ENCODE results near the gene MS4A18.
"Not testable (repeated sequence)": the region's sequence is repeated elsewhere in the genome, so short reads cannot be mapped to it uniquely, and the experiment has no call there.

MS4A18 gene

DNA sequence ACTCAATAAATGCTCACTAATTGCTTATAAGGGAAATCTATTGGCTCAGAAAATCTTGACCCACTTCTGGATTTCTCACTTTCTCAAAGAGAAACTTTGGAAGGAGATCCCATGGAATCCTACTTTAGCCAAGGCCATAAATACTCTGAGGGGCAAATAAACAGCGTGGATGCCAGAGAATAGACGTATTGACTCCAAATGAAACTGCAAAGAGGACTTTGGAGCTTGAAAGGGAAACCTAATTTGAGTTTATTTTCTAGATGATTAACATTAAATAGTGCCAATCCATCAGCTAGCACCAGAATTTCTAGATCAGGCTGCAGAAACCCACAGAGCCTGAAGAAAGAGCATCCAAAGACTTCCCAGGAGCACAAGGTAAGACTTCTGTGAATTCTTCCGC lies at the start of gene MS4A18:
TSS of gene MS4A18 (plus strand) at position 301 of the 400 bp plus-strand sequence.
- no peak for ATAC-seq

DNA sequence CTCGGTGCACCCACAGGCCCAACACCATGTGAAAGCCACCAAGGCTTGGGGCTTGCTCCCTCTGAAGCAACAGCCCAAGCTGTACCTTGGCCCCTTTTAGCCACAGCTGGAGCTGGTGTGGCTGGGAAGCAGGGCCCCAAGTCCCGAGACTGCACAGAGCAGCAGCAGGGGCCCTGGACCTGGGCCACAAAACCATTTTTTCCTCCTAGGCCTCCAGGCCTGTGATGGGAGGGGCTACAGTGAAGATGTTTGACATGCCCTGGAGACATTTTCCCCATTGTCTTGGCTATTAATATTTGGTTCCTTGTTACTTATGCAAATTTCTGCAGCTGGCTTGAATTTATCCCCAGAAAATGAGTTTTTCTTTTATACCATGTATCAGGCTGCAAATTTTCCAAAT lies 46.3 kb upstream of the MS4A18 start:
- not testable (repeated sequence) for ATAC-seq

DNA sequence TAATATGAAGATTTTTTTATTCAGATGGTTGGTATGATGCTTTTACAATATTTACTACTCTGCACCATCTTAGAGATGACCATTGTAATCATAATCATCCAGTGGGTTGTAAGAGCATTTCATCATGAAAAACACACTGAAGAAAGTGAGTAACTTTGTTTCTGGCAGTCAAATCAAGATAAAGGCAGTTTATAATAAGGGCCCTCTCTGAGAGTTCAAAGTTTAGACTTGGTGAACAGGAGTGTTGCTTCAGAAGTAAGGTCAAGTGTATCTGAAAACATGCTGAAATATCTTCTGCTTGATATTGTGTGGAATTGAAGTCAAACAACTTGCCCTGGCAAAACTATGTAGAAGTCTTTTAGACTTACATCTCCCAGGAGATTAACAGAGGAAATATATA lies 44.6 kb upstream of the MS4A18 start:
- no peak for ATAC-seq

DNA sequence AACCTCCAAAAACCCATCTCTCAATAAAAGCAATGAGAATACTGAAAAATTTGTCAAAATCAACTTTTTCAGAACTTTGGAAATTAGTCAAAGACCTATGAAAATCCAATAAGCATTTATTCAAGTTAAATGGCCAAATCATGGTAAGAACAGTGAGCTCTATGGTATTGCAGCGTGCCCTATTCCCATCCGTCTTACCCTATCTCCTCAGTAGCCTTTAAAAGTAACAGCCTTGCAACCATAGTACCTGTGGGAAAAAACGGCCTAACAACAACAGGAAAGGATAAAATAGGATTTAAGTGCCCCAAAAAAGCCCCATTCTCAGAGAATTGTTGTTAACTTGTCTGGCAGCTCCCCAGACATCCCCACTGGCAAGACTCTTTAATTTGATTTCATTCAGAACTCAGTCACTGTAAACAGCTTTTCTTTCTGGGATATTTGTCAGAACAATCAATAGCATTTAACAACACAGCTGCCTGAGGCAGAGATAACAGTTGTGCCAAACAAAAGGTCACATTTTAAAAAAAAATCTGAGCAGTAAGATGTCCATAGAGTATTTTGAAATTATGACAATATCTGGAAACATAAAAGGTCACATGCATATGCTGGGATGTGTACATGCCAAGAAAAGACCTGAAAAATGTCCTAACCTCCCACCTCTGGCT lies 43.9 kb upstream of the MS4A18 start:
- ATAC-seq: no peak

DNA sequence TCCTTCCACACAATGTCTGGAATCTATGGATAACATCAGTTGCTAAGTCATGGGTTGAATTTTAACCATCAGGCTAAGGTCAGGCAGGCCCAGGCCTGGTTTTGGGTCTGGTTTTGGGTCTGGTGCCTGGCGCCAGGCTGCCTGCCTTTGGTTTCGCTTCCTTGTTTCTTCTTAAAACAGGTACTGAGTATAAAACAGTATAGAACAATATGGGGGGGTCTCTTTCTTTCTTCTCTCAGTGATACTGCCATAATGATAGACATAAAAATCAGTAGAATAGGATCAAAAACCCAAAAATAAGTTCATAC lies 40.0 kb upstream of the MS4A18 start:
- not testable (repeated sequence) for ATAC-seq

DNA sequence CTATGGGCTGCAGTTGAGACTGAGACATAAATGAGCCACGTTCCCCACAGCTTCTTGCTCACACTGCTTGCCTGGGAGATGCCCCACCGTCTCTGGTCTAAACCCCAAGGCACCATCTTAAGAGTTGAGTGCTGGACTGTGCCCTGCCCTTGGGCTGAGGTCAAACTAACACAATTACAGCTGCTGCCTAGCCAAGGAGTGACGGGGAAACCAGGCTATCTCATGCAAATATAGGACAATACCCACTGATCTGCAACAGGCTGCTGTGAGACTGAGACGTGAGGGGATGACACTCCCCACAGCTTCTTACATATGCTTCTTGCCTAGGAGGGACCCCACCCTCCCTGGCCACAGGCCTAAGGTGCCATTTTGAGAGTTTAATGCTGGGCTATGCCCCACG lies 32.9 kb upstream of the MS4A18 start:
- no peak for ATAC-seq

DNA sequence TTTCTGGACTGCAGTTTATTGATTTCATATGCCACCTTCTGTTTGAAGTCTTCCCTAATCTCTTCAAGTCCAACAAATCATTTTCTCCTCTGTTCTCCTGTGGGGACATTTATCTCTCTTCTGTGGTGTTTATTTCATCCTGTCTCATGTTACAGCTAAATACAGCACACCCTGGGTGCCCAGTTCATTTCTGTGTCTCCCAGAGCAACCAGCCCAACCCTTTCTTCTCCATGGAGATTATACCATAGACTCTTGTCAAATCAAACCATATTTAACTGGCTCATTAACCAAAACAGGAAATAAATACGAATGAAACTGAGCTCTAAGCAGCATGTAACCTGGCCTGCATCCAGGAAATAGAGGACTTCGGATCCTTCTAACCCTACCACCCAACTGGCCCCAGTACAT lies 25.2 kb upstream of the MS4A18 start, which contains the start of gene MS4A8:
TSS of gene MS4A8 (plus strand) at position 329 of the 408 bp plus-strand sequence. CDS start 1,249 bp downstream, outside the sequence.
- ATAC-seq: no peak

DNA sequence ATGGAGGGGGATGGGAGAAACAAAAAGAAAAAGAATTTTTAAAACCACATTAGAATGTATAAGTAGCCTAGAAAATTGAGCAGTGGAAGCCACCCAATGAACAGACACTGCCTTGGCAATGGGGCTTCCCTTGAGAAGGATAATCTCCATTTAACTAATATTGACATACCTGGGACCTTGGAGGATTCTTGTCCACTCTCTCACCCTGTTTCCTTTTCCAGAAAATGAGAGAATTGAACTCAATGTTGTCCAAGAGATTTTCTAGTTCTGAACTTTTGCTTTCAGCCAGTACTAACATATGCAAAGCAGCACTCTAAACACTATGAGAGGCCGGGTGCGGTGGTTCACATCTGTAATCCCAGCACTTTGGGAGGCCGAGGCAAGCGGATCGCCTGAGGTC lies 24.6 kb upstream of the MS4A18 start:
- no peak for ATAC-seq

DNA sequence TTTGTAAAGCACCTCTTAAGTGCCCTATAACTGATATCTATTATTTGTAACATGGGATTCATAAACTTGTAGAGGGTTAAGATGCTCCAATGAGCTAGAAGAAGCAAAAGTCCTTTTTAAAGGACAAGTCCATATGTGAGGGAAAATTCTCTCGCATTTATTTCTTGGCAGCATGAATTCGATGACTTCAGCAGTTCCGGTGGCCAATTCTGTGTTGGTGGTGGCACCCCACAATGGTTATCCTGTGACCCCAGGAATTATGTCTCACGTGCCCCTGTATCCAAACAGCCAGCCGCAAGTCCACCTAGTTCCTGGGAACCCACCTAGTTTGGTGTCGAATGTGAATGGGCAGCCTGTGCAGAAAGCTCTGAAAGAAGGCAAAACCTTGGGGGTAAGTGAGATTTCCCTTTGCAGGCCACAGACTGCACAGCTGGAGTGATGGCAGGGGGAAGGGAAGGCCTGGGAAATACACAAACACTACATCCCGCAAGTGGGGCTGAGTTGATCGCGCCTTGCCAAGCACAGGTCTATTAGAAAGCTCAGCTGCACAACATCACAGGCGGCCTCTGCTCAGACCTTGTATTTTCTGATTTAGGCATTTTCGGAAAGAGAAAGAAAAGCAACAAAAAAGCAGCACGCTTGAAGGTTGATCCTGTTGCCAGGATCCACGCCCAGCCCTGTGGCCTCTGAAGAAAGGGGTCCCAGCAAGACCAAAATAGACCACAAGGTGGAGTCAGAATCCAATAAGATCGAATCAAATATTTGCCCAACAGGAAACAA lies 23.6 kb upstream of the MS4A18 start:
- ATAC-seq: no peak

DNA sequence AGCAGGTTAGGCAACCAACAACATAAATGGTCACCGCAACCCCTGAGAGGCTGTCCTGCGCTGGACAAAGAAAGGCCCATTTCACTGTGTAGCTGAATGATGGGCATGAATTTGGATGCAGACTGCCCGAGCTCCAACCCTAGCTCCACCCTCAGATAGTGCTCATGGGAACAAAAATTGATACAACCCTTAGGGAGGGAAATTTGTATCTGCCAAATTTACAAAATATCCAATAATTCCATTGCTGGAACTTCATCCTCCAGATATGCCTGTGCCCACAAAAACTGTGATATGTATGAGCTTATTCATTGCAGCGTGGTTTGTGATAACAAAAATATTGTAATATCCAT lies 23.1 kb upstream of the MS4A18 start:
- ATAC-seq: no peak

DNA sequence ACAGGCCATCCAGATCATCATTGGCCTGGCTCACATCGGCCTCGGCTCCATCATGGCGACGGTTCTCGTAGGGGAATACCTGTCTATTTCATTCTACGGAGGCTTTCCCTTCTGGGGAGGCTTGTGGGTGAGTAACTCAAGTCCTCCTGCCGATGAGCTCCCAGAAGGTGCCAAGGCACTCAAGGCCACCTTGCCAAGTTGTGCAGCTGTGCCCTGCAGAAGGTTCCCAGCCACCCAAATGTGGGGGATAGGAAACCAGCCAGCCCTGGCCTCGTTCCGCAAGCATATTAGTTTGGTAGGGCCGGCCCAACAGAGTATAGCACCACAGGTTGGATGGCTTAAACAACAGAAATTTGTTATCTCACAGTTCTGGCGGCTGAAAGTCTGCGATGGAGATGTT lies 21.1 kb upstream of the MS4A18 start:
- ATAC-seq: no peak

DNA sequence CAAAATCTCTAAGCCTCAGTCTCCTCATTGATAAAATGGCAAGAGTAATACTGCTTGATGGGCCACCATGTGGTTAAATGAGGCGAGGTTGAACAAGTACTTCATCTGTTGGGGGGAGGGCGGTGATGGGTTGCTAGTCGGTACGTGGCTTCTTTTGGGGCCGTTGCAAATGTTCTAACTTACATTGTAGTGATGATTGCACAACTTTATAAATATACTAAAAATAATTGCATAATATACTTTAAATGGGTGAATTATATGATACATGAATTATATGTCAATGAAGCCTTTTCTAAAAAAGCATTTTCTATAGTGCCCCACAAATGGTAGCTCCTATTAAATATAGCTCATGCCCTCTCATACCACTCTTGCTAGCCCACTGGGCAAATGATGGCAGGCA lies 18.6 kb upstream of the MS4A18 start:
- ATAC-seq: no peak

DNA sequence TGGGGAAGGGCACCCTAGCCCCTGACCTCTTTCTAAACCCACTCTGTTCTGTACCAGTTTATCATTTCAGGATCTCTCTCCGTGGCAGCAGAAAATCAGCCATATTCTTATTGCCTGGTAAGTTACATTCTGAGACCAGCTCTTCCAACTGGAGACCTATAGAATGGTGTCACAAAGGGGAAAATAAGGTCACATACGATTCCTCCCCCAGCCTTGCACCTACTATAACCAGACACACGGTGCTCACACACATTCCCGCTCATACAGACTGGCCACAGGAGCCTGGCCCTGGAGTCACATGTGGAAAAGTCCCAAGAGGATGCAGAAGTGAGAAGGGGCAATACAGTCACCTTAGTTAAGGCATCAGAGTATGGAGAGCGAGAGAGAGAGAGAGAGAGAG lies 17.6 kb upstream of the MS4A18 start:
- ATAC-seq: no peak

DNA sequence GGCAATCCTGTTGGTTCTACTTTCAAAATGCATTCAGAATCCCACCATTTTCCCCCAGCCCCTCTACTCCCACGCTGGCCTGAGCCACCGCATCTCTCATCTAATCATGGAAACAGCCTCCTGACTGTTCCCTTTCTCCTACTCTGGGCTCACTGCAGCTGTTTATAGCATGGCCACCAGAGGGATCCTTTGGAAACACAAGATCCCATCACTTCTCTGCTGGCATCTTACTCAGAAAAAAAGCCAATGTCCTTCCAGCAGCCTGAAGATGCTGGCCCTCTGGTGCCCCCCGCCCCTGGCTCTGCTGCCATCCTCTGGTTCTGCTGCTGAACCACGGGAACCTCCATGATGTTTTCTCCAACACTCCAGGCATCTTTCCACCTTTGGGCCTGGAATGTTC lies 14.0 kb upstream of the MS4A18 start:
- no peak for ATAC-seq

DNA sequence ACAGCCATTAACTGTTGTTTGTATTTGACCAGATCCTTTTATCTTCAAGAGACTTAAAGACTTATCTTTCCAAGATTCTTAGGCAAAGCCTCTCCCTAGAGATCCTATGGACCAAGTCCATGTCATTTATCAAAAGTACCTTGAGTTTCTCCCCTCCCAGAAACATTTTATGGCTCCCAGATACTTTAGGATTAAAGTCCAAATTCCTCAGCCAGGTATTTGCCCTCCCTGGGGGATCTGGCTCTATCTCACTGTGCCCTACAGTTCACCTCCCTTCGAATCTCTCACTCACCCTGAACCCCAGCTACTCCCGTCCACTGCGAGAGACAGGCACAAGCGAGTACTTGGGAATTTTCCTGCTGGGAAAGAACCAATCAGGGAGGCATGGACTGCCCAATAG lies 13.2 kb upstream of the MS4A18 start:
- no peak for ATAC-seq

DNA sequence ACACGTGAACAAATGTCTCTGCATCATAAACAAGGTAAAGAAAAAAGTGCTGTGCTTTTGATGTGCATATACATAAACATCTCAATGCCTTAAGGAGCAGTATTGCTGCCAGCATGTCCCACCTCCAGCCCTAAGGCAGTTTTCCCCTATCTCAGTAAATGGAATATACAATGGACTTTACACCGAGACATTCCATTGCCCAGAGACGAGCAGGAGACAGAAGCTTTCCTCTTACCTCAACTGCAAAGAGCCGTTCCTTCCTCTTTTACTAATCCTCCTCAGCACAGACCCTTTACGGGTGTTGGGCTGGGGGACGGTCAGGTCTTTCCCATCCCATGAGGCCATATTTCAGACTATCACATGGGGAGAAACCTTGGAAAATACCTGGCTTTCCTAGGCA lies 11.1 kb upstream of the MS4A18 start:
- ATAC-seq: not testable (repeated sequence)

DNA sequence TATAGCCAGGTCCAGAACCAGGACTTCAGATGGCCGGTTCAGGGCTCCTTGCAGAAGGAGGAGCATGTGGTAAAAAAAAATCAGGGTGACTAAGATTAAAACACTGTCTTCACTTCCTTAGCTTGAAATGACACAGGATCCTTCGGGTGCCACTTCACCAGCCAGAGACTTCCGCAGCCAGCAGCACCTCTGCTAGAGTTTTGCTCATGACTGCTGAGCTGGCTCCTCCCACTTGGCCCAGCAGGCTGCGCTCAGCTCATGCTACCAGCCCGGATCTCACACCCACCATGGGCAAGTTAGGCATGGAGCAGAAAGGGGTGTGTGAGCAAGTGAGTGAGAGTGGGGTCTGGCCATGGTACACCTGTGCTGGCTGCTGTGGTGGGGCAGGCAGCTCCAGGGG lies 6.6 kb upstream of the MS4A18 start:
- peak in 1 of 2 donors; percentile 33 for ATAC-seq

DNA sequence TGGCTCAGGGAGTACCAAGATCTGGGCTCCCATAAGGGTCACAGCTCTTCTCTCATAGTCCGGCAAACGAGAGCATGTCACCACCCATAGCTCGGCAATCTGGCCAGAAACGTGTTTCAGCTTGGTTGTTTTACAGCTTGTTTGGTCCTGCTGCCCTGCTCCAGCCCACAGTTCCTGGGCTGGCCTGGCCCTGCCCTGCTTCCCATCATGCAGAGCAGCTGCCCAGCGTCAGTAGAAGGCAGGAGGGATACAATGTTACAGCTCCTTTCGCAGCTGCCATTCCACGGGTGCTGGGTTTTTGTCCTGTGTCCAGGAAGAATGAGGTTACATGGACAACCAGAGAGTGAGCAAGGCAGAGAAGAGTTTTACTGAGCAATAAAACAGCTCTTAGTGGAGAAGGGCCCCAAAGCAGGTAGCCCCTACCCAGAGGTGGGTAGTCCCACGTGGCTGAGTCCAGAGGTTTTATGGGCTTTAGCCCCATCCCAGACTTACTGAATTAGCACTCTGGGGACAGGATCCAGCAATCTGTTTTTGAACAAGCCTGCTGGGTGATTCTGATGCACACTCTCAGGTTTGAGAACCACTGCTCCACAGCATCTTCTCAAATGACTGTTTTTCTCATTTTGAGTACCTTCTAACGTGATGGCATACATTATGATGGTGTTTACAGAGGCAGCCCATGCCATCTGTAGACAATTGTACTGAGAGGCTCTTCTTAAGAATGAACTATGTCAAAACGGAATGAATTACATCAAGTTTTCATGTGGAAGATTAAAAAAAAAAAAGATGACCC lies 5.8 kb upstream of the MS4A18 start:
- no peak for ATAC-seq

DNA sequence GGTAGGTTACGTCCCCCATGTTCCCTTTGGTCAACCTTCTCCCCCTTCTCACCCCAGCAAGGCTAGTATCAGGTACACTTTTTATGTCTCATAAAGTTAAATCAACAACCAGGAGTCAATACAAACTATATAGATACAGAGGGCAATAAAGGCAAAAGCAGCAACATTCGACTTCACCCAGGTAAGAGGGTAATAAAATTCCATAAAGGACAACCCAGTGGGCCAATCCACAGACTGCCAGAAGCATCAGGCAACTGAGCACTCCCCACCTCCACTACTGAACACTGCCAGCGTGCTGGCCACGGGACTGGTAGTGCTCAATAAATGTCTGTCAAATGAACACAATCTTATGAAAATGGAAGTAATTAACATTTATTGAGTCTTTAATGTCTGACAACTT lies 5.1 kb upstream of the MS4A18 start:
- ATAC-seq: no peak

DNA sequence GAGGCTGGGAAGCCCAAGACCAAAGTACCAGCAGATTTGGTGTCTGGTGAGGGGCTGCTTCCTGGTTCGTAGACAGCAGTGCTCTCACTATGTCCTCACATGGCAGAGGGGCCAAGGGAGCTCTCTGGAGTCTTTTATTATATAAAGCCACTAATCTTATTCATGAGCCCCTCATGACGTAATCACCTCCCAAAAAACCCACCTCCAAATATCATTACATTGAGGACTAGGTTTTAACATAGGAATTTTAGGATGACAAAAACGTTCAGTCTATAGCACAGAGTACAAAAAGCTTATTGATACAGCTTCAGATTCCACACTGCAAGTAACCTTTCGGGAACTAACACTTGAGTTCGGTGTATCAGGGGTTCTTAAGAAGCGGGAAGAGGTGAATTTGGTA lies 4.1 kb upstream of the MS4A18 start:
- no peak for ATAC-seq

DNA sequence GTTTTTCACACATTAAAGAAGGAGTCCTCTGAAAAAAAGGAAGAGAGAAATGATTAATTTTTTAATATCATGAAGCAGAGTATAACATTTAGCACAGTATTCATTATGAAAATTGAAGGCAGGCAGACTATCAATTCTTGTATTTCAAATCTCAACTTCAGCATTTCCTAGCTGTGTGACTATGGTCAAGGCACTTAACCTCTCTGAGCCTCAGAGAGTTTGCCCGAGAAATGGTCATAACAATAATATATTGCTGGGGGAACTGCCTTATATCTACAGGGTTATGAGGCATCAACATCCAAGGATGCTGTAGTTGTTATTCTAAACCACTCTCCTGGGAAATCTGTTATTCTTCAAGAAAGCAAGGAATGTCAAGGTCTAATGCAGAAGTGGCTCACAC lies 1.1 kb downstream of the MS4A18 start:
- ATAC-seq: no peak

DNA sequence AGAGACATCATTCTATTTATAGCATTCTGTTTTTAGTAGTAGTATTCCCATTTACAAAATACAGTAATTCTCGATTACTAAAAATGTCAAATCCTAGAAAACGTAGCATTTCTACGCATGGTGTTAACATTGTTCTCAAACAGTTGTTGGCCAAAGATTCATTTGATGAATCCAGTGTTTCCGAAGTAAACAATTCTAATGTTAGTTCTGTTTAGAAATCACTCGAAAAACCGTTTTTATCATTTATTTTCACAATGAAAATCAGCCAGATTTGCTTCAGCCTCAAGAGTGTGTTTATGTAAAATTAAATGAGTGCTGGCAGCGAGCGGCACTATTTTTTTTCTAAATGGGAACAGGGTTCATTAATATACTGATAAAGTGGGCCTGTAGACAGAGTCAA lies 7.1 kb downstream of the MS4A18 start:
- ATAC-seq: no peak

DNA sequence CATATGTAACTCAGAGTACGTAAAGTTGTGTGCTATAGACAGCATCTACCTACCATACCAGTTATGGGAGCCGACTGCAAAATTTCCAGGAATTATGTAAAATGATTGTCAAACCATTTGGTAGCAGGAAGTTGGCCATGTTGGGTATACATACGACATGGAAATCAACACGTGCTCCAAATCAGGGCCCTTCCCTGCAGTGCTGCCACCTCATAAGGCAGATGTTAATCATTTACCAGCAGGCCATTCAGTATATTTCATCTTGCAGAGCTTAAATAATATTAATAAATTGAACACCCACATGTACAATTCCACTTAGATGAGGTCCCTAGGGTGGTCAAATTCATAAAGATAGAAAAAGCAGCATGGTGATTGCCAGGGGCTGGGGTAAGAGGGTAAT lies 9.8 kb downstream of the MS4A18 start:
- no peak for ATAC-seq

DNA sequence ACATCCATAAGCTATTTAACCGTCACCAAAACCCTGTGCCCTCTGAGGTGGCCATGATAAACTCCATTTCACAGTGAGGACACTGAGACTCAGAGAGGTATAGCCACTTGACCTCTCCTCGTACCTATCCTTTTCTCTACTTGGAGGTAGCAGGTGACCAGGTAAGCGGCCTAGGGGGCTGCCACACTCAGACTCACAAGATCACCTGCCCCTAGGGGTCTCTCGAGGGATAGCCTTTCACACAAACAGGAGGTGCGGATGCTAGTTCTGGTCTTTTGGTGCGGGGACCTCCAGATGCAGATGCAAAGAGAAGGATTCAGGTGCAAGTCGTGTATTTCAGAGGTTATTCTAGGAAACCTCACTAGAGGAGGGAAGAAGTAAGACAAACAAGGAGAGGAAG lies 14.6 kb downstream of the MS4A18 start:
- no peak for ATAC-seq

All from activated CD4-positive, CD25-positive, alpha-beta regulatory T cell treated with anti-CD3 and anti-CD28 coated beads, Interleukin-2, amount 50 U/mL, for 24 hours (primary cell).